Thymus (tissue), 11 donors: ENCODE data around the gene DCTN4. TPM values are rescaled to one million over a fixed set of nuclear protein-coding genes. Genes with fewer than 3 reads are reported as not detected.
A peak's percentile ranks its signal among the peaks of the same experiment; 100 is the strongest.

Experiments used
- DNase-seq, 9 donors: peaks; one replicate each; pipeline ENCODE4 v3.0.0-alpha.2; 2013; ENCODE audit warnings: low spot score in 9 of 9, low read depth in 6 of 9, missing footprints in 1 of 9
- H3K27ac ChIP-seq, 2 donors: one replicate each; pipeline ENCODE4 v1.5.1; 2013; ENCODE audit warnings: control low read depth in 1 of 2, low read depth in 1 of 2, low read length in 1 of 2, mild to moderate bottlenecking in 1 of 2, moderate library complexity in 1 of 2
- H3K27me3 ChIP-seq, 2 donors: one replicate each; pipeline ENCODE4 v1.5.1; 2013; ENCODE audit warnings: low read length in 1 of 2; ENCODE audit not compliant: control insufficient read depth in 2 of 2, insufficient read depth in 1 of 2
- H3K36me3 ChIP-seq, 2 donors: one replicate each; pipeline ENCODE4 v1.5.1; 2013; ENCODE audit warnings: low read length in 1 of 2, mild to moderate bottlenecking in 1 of 2, moderate library complexity in 1 of 2; ENCODE audit not compliant: control insufficient read depth in 2 of 2, insufficient read depth in 2 of 2
- H3K4me1 ChIP-seq, 2 donors: one replicate each; pipeline ENCODE4 v1.5.1; 2013; ENCODE audit warnings: low read length in 2 of 2; ENCODE audit not compliant: control insufficient read depth in 2 of 2, insufficient read depth in 2 of 2
- H3K4me3 ChIP-seq, 2 donors: one replicate each; pipeline ENCODE4 v1.5.1; 2013; ENCODE audit warnings: low read length in 2 of 2, control low read depth in 1 of 2, mild to moderate bottlenecking in 1 of 2
- H3K9me3 ChIP-seq, 2 donors: one replicate each; pipeline ENCODE4 v1.5.1; 2013; ENCODE audit warnings: low read length in 1 of 2, mild to moderate bottlenecking in 1 of 2; ENCODE audit not compliant: control insufficient read depth in 2 of 2, insufficient read depth in 1 of 2
- WGBS: extraction: QIAGEN DNeasy Blood & Tissue Kit; methylation state at CpG from one replicate; pipeline ENCODE4 v1.1.7; 2013; 5-methylcytosine and 5-hydroxymethylcytosine counted together
- polyA plus RNA-seq: library from polyadenylated mRNA; stranded (reverse); fragments of 200-250 nt; gene quantifications from one replicate; pipeline ENCODE4 v1.2.3, GENCODE V29; 2013
- total RNA-seq: library from RNA; stranded (reverse); fragments of 120-200 nt; gene quantifications from one replicate; pipeline ENCODE4 v1.2.4, GENCODE V29; 2013
- donor health status: healthy.

DCTN4 gene
- total and polyA plus RNA-seq, 2 donors: 18.0 to 30.5 TPM

GRCh38 chr5:150780816-150781221 lies 22.0 kb upstream of the DCTN4 start:
- WGBS: 82% methylated on average over 5 of the region's 5 CpGs
- Histone ChIP-seq H3K4me3 (peak overlapping the region in 1 of 2 donors; percentile 74), H3K27me3 (peaks cover 0 to 11% of the 10 kb centered on the region in 2 donors), H3K27ac (peak overlapping the region; percentile 61 to 84), H3K4me1 (peaks cover 44 to 64% of the 10 kb centered on the region in 2 donors), H3K9me3 (no peaks in the 10 kb centered on the region), H3K36me3 (no peaks in the 10 kb centered on the region)
- no peak for DNase-seq

- 42% methylated on average over 6 of the region's 6 CpGs for WGBS
- Histone ChIP-seq H3K4me1 (peaks cover 44 to 64% of the 10 kb centered on the region in 2 donors), H3K27ac (peak overlapping the region; percentile 84 to 90), H3K27me3 (peaks cover 0 to 11% of the 10 kb centered on the region in 2 donors), H3K9me3 (no peaks in the 10 kb centered on the region), H3K36me3 (no peaks in the 10 kb centered on the region), H3K4me3 (peak overlapping the region in 1 of 2 donors; percentile 74)
- peak in 4 of 9 donors; percentile 42 to 79 (median 52) for DNase-seq
Measured at GRCh38 chr5:150780187-150780692, 21.4 kb upstream of the DCTN4 start.

DNA sequence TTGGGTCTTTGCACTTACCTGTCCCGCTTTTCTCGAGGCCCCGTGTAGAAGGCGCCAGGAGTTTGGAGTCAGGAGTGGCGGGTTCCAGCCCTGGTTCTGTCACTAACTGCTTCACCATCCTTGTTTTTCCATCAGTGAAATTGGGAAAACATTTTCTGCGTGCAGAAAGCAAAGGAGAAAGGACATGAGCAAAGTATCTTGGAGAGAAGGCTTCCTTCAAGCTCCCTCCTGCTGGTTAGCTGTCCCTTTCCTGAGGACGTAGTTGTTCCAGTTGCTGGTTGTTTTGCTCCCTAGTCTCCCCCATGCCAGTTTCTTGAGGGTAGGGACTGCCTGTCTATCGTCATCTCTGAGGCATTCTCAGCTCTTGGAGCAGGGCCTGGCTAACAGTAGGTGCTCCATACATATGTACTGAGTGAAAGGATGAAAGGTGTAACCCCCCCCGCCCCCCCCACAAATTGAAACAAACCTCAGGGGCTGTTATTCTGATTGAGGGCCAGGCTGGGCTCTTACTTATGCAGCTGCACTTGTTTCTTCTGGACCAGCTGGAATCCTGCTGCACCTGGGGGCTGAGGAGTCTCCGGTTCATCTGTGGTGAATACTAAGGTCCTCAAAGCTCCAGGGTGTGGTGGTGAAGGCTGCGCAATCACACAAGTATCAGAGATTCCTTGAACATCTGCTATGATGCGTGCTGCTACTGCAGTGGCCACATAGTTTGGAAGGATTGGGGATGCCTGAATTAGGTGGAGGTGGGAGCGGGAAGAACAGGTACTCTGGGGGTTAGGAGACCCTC lies 20.8 kb upstream of the DCTN4 start:
- H3K9me3 ChIP-seq: no peaks in the 10 kb centered on the region
- H3K27ac ChIP-seq: peak overlapping the region; percentile 84 to 90
- peaks cover 44 to 64% of the 10 kb centered on the region in 2 donors for H3K4me1 ChIP-seq
- peak in 4 of 9 donors; percentile 43 to 78 (median 54) for DNase-seq
- H3K36me3 ChIP-seq: no peaks in the 10 kb centered on the region
- H3K27me3 ChIP-seq: peaks cover 0 to 11% of the 10 kb centered on the region in 2 donors
- H3K4me3 ChIP-seq: peak overlapping the region; percentile 72 to 74
- 14% methylated on average over 13 of the region's 13 CpGs for WGBS

DNA sequence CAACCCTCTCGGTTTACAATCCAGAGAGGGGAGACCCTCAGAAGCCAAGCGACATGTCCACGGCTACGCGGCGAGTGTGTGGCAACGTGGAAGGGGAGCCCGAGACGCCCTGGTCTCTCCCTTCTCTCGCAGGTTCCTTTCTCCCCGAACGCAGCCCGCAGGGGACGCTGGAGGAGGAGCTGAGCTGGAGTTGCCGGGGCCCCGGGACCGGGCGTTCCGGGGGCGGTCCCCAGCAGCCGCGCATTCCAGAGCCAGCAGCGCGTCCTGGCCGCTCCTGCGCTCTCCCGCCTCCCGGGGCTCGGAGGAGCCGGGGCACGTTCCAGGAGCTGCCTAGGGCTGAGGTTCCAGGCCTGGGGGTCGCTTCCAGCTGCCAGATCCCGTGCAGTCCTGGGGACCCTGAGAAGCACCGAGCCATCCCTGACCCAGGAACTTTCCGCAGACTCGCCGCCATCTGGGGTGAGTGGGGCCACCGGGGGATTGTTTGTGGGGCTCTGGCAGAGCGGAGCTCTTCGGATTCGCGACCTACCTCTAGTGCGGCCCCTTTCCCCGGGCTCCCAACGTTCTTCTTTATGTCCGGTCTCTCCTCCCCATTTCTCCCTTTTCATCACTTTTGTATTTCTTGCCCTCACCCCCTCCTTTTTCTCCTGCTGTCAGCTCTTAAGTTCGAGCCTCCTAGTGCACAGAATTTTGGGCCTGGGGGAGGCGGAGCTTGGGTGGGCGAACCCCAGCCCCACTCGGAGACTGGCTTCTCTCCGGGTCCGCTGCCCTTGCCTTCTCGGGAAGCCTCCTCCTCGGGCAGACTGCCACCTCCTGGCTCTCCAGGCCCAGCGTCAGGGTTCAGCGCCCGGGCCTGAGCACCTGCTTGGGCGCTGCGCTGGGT lies 19.9 kb upstream of the DCTN4 start, which contains the start of gene SMIM3:
SMIM3 (plus strand) TSS at position 241 of the 880 bp plus-strand sequence. CDS start 16,684 bp downstream, outside the sequence.
- no peaks in the 10 kb centered on the region for H3K9me3 ChIP-seq
- H3K27me3 ChIP-seq: peaks cover 0 to 11% of the 10 kb centered on the region in 2 donors
- no peaks in the 10 kb centered on the region for H3K36me3 ChIP-seq
- peak within 1 kb of the TSS; percentile 63 to 90 for H3K27ac ChIP-seq
- peak in 3 of 9 donors; percentile 51 to 71 (median 60) for DNase-seq
- WGBS: under 1% methylated on average over 59 of the region's 59 CpGs
- peak within 1 kb of the TSS; percentile 72 to 74 for H3K4me3 ChIP-seq
- H3K4me1 ChIP-seq: peaks cover 37 to 58% of the 10 kb centered on the region in 2 donors

DNA sequence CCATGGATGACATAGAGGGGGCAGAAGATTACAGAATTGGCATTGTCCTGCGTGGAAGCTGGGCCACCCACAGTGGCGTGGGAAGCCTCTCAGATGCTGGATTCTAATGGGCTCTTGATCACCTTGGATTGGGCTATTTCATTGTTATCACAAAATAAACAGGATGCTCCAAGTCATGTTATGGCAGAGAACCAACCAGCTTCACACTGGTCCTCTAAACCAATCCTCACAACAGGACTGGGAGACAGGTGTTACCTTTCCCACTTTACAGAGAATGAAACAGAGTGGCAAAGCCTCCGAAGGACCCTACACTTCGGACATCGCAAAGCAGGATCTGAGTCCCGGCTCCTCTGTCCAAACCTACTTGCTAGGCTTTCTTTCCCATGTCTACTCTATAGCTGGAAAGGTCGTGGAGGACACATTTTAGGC lies 19.3 kb upstream of the DCTN4 start:
- DNase-seq: no peak
- Histone ChIP-seq H3K27me3 (peaks cover 0 to 11% of the 10 kb centered on the region in 2 donors), H3K4me3 (peak overlapping the region; percentile 72 to 74), H3K27ac (peak overlapping the region in 1 of 2 donors; percentile 90), H3K4me1 (peaks cover 32 to 52% of the 10 kb centered on the region in 2 donors), H3K36me3 (no peaks in the 10 kb centered on the region), H3K9me3 (no peaks in the 10 kb centered on the region)
- WGBS: 25% methylated on average over 7 of the region's 7 CpGs

DNA sequence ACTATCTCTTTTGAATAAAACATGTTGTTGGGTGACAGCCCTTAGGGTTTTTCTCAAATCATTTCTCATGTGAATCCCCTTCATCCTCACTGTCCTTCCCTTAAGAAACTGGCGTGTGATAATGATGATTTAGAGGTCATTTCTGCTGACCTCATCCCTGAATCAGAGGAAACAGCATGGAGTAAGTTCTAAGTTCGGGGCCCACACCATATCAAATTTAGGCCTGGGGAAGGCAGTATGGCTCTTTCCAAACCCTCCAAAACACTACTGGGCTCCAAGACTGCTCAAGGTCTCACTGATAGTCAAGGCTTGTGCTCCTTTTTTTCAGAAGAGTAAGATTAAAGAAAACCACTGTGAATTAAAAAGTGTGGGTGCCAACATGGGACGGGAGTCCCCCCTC lies 18.9 kb upstream of the DCTN4 start:
- Histone ChIP-seq H3K9me3 (no peaks in the 10 kb centered on the region), H3K27ac (no peak overlapping the region), H3K4me1 (peaks cover 28 to 48% of the 10 kb centered on the region in 2 donors), H3K4me3 (peak overlapping the region in 1 of 2 donors; percentile 74), H3K36me3 (no peaks in the 10 kb centered on the region), H3K27me3 (peaks cover 0 to 11% of the 10 kb centered on the region in 2 donors)
- DNase-seq: no peak
- WGBS: 73% methylated on average over 3 of the region's 3 CpGs

DNA sequence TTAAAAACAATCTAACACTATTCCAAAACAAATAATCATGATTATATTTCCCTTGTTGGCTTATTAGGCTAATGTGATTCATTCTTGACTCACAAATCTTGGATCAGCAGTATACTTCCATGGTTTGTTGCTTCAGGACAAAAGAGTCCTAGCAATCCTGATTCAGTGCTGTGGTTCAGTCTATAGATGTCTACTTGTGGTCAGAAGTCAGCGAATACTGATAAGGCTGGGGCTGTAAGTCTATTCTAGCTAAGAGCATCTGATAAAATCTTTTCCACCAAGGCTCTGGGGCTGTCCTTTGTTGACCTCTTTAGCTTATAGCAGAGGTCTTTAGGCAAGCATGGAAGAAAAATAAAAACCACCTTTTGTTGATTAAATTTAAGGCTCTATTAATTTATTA lies 15.3 kb upstream of the DCTN4 start:
- H3K9me3 ChIP-seq: no peaks in the 10 kb centered on the region
- peaks cover 0 to 11% of the 10 kb centered on the region in 2 donors for H3K27me3 ChIP-seq
- no peak overlapping the region for H3K4me3 ChIP-seq
- WGBS: 24% methylated on average over 1 of the region's 1 CpG
- peaks cover 0 to 12% of the 10 kb centered on the region in 2 donors for H3K4me1 ChIP-seq
- no peaks in the 10 kb centered on the region for H3K36me3 ChIP-seq
- no peak overlapping the region for H3K27ac ChIP-seq
- no peak for DNase-seq

DNA sequence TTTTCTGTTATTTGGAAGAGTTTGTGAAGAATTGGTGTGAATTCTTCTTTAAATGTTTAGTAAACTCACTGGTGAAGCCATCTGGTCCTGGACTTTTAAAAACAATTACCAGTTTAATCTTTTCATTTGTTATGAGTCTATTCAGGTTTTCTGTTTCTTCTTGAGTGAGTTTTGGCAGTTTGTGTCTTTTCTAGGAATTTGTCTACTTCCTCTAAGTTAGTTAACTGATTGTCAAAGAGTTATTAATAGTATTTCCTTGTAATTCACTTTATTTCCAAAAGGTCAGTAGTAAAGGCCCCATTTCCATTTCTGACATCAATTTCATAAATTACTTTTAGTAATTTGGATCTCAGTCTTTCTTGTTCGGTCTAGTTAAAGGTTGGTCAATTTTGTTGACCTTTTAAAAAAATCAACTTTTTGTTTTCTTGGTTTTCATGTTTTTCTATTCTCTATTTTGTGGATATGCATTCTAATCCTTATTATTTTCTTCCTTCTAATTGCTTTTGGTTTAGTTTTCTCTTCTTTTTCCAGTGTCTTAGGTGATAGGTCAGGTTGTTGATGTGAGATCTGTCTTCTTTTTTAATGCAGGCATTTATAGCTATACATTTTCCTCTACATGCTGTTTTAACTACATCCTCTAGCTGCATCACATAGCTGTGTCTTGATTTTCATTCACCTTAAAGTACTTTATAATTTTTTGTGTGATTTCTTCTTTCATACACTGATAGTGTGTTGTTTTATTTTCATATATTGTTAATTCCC lies 12.4 kb upstream of the DCTN4 start:
- no peak for DNase-seq
- 85% methylated on average over 1 of the region's 1 CpG for WGBS
- Histone ChIP-seq H3K9me3 (no peaks in the 10 kb centered on the region), H3K27ac (no peak overlapping the region), H3K27me3 (no peaks in the 10 kb centered on the region), H3K36me3 (no peaks in the 10 kb centered on the region), H3K4me1 (no peaks in the 10 kb centered on the region), H3K4me3 (no peak overlapping the region)
